ENCODE data around the gene WBP2NL. TPM values are rescaled to one million over a fixed set of nuclear protein-coding genes. Genes with fewer than 3 reads are reported as not detected.

Gene WBP2NL
- total RNA-seq, 4 donors from 2014 or later = 1.3 to 5.1 (median 2.7) TPM

DNA sequence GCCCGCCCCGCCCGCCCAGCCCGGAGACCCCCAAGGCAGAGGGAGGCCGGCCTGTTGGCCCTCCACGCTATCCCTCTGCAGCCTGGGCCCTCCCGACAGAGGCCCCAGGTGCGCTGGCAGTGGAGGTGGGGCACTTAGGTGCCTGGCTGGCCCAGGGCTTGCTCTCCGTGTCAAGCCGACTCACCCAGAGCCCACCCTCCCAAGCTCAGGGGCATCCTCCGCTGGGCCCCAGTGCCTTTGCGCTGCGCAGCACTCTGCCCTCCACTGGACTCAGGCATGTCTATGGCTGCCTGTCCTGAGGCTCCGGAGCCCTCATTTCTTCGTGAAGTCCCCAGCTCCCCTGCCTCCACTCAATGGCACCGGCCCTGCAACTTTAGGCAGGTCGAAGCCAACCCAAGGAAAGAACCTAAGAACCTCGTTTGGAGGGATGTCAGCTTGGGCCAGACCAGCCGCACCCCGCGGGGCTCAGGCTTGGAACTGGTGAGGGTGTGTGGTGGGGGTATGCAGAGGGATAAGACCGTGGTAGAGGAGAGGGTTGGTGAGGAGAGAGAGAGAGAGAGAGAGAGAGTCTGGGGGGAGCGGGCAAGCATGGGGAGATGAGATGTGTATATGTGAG lies 40.5 kb upstream of the WBP2NL start:
- 76 to 78% methylated on average over 8 to 10 of the region's 23 CpGs for WGBS, 2 donors
- H3K27me3 ChIP-seq = no peaks in the 10 kb centered on the region
- no peaks in the 10 kb centered on the region for H3K9me3 ChIP-seq
- no peak overlapping the region for H3K4me3 ChIP-seq (replicated peaks in 1 of 3)
- DNase-seq = no peak
- no peak overlapping the region for H3K27ac ChIP-seq
- no peaks in the 10 kb centered on the region for H3K36me3 ChIP-seq
- intact Hi-C loops (cut with DNase I) = loop anchor here (10.0 kb wide), 1 partner anchor 117 kb away; the partner anchor contains the start of genes NAGA, PHETA2 and SMDT1
- peaks cover 3 to 19% of the 10 kb centered on the region in 2 donors for H3K4me1 ChIP-seq
- TF ChIP-seq POLR2A (IDR thresholded peaks at IDR 0.05) = no peak
- TF ChIP-seq, protein P1, sequence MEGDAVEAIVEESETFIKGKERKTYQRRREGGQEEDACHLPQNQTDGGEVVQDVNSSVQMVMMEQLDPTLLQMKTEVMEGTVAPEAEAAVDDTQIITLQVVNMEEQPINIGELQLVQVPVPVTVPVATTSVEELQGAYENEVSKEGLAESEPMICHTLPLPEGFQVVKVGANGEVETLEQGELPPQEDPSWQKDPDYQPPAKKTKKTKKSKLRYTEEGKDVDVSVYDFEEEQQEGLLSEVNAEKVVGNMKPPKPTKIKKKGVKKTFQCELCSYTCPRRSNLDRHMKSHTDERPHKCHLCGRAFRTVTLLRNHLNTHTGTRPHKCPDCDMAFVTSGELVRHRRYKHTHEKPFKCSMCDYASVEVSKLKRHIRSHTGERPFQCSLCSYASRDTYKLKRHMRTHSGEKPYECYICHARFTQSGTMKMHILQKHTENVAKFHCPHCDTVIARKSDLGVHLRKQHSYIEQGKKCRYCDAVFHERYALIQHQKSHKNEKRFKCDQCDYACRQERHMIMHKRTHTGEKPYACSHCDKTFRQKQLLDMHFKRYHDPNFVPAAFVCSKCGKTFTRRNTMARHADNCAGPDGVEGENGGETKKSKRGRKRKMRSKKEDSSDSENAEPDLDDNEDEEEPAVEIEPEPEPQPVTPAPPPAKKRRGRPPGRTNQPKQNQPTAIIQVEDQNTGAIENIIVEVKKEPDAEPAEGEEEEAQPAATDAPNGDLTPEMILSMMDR (IDR thresholded peaks at IDR 0.05) = peak in 1 of 6 experiments; percentile 13

DNA sequence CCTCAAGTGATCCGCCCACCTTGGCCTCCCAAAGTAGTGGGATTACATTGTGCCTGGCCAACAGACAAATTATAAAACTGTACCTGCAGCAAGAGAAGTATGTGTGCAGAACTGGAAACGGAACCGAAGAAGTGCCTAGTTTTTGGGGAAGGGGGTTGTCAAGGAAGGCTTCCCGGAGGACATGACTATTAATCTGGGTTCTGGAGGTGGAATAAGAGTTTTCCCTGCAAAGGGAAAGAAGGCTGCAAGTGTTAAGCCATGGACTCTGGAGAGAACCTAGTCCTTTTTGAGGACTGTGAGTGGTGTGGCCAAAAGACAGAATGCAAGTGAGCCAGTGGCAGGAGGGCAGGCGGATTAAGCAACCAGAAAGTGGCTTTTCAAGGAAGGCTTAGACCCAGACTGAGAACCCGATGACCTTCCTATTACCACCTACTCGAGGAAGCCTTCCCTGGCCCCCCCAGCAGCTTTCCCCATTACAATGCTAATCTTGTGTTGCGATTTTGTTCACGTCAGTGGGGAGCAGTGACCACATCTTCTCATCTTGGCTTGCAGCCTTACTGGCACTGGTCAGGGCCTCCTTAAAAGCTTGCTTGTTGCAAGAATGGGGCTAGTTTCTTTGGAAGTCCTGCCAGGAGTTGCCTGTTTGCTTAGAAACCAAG lies 35.0 kb upstream of the WBP2NL start:
- Histone ChIP-seq H3K27me3 (no peaks in the 10 kb centered on the region), H3K4me3 (replicated peaks in 1 of 3) (no peak overlapping the region), H3K27ac (peak overlapping the region; percentile 8 to 36 (median 19)), H3K9me3 (no peaks in the 10 kb centered on the region), H3K4me1 (peaks cover 14 to 23% of the 10 kb centered on the region in 2 donors), H3K36me3 (no peaks in the 10 kb centered on the region)
- 55 to 57% methylated on average over 9 of the region's 9 CpGs for WGBS, 2 donors
- no peak for TF ChIP-seq POLR2A (IDR thresholded peaks at IDR 0.05)
- TF ChIP-seq, protein P1 (IDR thresholded peaks at IDR 0.05) = peak in 1 of 6 experiments; percentile 15
- DNase-seq = peak; percentile 73 to 79
- intact Hi-C loops (cut with DNase I) = no loop called here

DNA sequence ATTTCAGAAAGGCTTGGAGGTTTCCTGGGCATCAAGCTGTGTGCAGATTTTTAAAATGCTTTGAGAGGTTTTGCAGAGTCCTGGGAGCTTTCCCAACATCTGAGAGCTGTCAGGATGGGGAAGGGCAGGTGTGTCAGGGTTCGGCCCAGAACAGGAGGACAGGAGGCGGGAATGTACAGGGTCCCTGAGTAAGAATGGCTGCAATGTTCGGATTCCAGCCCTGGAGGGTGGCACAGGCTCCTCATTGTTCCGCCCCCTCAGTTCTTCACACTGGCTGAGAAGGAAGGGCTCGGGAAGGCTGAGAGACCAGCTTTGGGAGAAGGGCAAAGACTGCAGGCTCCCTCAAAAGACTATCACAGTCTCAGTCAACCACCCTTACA lies 34.5 kb upstream of the WBP2NL start:
- TF ChIP-seq, protein P1 (IDR thresholded peaks at IDR 0.05) = no peak
- TF ChIP-seq POLR2A (IDR thresholded peaks at IDR 0.05) = no peak
- 28 to 29% methylated on average over 5 of the region's 5 CpGs for WGBS, 2 donors

DNA sequence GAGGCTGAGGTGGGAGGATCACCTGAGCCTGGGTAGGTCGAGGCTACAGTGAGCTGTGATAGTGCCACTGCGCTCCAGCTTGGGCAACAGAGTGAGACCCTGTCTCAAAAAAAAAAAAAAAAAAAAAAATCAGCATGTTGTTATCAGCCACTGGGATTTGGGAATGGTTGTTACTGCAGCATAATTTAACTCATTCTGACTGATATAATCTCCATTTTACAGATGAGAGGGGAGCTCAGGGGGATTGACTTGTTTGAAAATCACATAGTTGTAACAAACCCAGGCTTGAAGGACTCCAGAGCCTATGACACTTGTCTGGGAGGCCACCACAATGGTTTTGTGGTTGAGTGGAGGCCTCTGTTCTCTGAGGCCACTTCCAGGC lies 32.4 kb upstream of the WBP2NL start:
- no peak for DNase-seq
- no peak overlapping the region for H3K27ac ChIP-seq
- H3K9me3 ChIP-seq = no peaks in the 10 kb centered on the region
- intact Hi-C loops (cut with DNase I) = no loop called here
- H3K36me3 ChIP-seq = no peaks in the 10 kb centered on the region
- TF ChIP-seq, protein P1 (IDR thresholded peaks at IDR 0.05) = no peak
- TF ChIP-seq POLR2A (IDR thresholded peaks at IDR 0.05) = no peak
- no peak overlapping the region for H3K4me3 ChIP-seq (replicated peaks in 1 of 3)
- peaks cover 11% of the 10 kb centered on the region in 2 donors for H3K4me1 ChIP-seq
- H3K27me3 ChIP-seq = no peaks in the 10 kb centered on the region
- 89 to 93% methylated on average over 2 of the region's 2 CpGs for WGBS, 2 donors

More for the DNA sequence above, 34.5 kb upstream of the WBP2NL start:
- no peak overlapping the region for H3K4me3 ChIP-seq (replicated peaks in 1 of 3)
- H3K4me1 ChIP-seq = peaks cover 14 to 23% of the 10 kb centered on the region in 2 donors
- no peaks in the 10 kb centered on the region for H3K27me3 ChIP-seq
- intact Hi-C loops (cut with DNase I) = no loop called here
- peak overlapping the region; percentile 19 to 36 (median 33) for H3K27ac ChIP-seq
- no peaks in the 10 kb centered on the region for H3K36me3 ChIP-seq
- no peak for DNase-seq
- H3K9me3 ChIP-seq = no peaks in the 10 kb centered on the region

DNA sequence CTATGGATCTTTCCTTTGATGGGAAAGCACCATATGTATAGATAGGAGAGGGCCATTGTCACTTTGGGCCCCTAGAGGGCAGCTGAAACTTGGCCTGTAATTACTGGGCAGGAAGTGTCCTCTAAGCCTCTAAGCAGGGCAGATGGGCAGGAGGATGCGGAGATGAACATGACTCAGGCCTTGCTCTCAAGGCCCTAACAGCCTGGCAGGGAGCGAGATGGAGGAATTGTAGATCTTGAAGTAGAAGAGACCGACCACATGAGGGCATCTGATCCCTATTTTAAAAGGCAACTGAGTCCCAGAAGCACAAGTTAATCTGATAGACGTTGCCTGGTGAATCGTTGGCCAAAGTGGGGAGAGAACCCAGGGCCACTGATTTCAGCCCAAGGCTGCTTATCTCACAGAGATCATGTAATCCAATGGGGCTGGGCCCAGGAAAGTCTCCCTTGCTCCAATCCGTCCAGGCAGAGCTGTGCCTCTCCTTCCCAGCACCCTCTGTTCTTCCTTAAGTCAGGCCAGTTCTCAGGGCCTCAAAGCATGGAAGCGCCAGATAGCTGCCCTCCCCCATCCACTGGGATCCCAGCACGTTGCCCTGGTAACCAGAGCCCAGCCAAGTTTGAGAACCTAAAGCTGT lies 31.9 kb upstream of the WBP2NL start:
- no peak overlapping the region for H3K4me3 ChIP-seq (replicated peaks in 1 of 3)
- intact Hi-C loops (cut with DNase I) = no loop called here
- DNase-seq = peak in 1 of 2 donors; percentile 14
- peaks cover 11% of the 10 kb centered on the region in 2 donors for H3K4me1 ChIP-seq
- H3K9me3 ChIP-seq = no peaks in the 10 kb centered on the region
- no peak overlapping the region for H3K27ac ChIP-seq
- 58 to 61% methylated on average over 6 to 8 of the region's 8 CpGs for WGBS, 2 donors
- no peaks in the 10 kb centered on the region for H3K36me3 ChIP-seq
- no peaks in the 10 kb centered on the region for H3K27me3 ChIP-seq
- no peak for TF ChIP-seq POLR2A (IDR thresholded peaks at IDR 0.05)
- TF ChIP-seq, protein P1 (IDR thresholded peaks at IDR 0.05) = peak in 3 of 6 experiments; percentile 25 to 30 (median 29)

All from thyroid gland (tissue), 4 donors.